Measurements from ENCODE around the gene NFILZ. TPM values are rescaled to one million over a fixed set of nuclear protein-coding genes. Genes with fewer than 3 reads are reported as not detected.

NFILZ gene
- total and polyA plus RNA-seq, 2 of the 8 experiments (the other 6 are each of a cell fraction or from before 2014, with no cell fraction given): not detected

GRCh38 chr19:8610936-8611300 is 19.5 kb upstream of the NFILZ start (continued):
- no peak for TF ChIP-seq SAP30 (IDR thresholded peaks at IDR 0.05; ENCODE audit: insufficient read depth, insufficient replicate concordance, low read length)
- no peak for TF ChIP-seq E2F6 (IDR thresholded peaks at IDR 0.05)
- TF ChIP-seq CEBPB (IDR thresholded peaks at IDR 0.05; ENCODE audit: low read depth, low read length): no peak
- TF ChIP-seq GTF2F1 (IDR thresholded peaks at IDR 0.05; ENCODE audit: borderline replicate concordance, low read depth, low read length): no peak
- no peak for TF ChIP-seq RNF2 (IDR thresholded peaks at IDR 0.05; ENCODE audit: borderline replicate concordance, low read depth, low read length, missing control alignments, poor library complexity, severe bottlenecking)
- TF ChIP-seq TCF12 (IDR thresholded peaks at IDR 0.05; ENCODE audit: low read depth, low read length): no peak

All from H1 (cell line).